ENCODE measurements around the gene ZNF777. TPM values are rescaled to one million over a fixed set of nuclear protein-coding genes. Genes with fewer than 3 reads are reported as not detected.
A peak's percentile ranks its signal among the peaks of the same experiment; 100 is the strongest.
"Not testable (repeated sequence)": the region's sequence is repeated elsewhere in the genome, so short reads cannot be mapped to it uniquely, and the experiment has no call there.

The ZNF777 gene
- polyA plus RNA-seq, 1 donor from 2014 or later, result 3.0 TPM

GRCh38 chr7:149422914-149423301 lies 38.0 kb downstream of the ZNF777 start:
- H3K9me3 Mint-ChIP-seq, result no peaks in the 10 kb centered on the region
- H3K4me3 Mint-ChIP-seq, result peak overlapping the region; percentile 71 to 85 (median 82)
- H3K4me1 Mint-ChIP-seq, result peaks cover 0 to 4% (median 3%) of the 10 kb centered on the region in 3 donors
- H3K36me3 Mint-ChIP-seq, result no peaks in the 10 kb centered on the region
- no peak overlapping the region for H3K27ac Mint-ChIP-seq
- H3K27me3 Mint-ChIP-seq, result no peaks in the 10 kb centered on the region

- no peaks in the 10 kb centered on the region for H3K36me3 Mint-ChIP-seq
- H3K27me3 Mint-ChIP-seq, result no peaks in the 10 kb centered on the region
- H3K9me3 Mint-ChIP-seq, result no peaks in the 10 kb centered on the region
- H3K27ac Mint-ChIP-seq, result peak overlapping the region; percentile 25 to 76 (median 53)
- peaks cover 0 to 4% (median 3%) of the 10 kb centered on the region in 3 donors for H3K4me1 Mint-ChIP-seq
- H3K4me3 Mint-ChIP-seq, result peak overlapping the region; percentile 81 to 92 (median 88)
Observed at GRCh38 chr7:149422162-149422913, 38.5 kb downstream of the ZNF777 start.

- Mint-ChIP-seq H3K27ac (no peak overlapping the region), H3K4me3 (no peak overlapping the region), H3K4me1 (peaks cover 0 to 4% (median 4%) of the 10 kb centered on the region in 3 donors), H3K36me3 (no peaks in the 10 kb centered on the region), H3K27me3 (peaks cover 2% of the 10 kb centered on the region), H3K9me3 (no peaks in the 10 kb centered on the region)
Observed at GRCh38 chr7:149420006-149420405, 40.9 kb downstream of the ZNF777 start.

- Mint-ChIP-seq H3K27me3 (peaks cover 16% of the 10 kb centered on the region), H3K27ac (peak overlapping the region in 2 of 3 donors; percentile 0 to 75), H3K4me3 (peak overlapping the region; percentile 3 to 82 (median 41)), H3K4me1 (peaks cover 0 to 3% (median 0%) of the 10 kb centered on the region in 3 donors), H3K36me3 (no peaks in the 10 kb centered on the region), H3K9me3 (peaks cover 0 to 3% (median 2%) of the 10 kb centered on the region in 3 donors)
Observed at GRCh38 chr7:149415391-149416071, 45.3 kb downstream of the ZNF777 start.

- Mint-ChIP-seq H3K9me3 (peaks cover 0 to 3% (median 2%) of the 10 kb centered on the region in 3 donors), H3K4me3 (peak overlapping the region; percentile 3 to 82 (median 41)), H3K27me3 (peaks cover 16% of the 10 kb centered on the region)
Observed at GRCh38 chr7:149414745-149415390, 46.0 kb downstream of the ZNF777 start.

GRCh38 chr7:149414171-149414570 lies 46.7 kb downstream of the ZNF777 start:
- Mint-ChIP-seq H3K4me3 (no peak overlapping the region), H3K9me3 (peaks cover 0 to 3% (median 2%) of the 10 kb centered on the region in 3 donors), H3K4me1 (peaks cover 0 to 3% (median 3%) of the 10 kb centered on the region in 3 donors), H3K27me3 (peaks cover 16% of the 10 kb centered on the region), H3K36me3 (no peaks in the 10 kb centered on the region), H3K27ac (no peak overlapping the region)

More at GRCh38 chr7:149414745-149415390, 46.0 kb downstream of the ZNF777 start:
- H3K36me3 Mint-ChIP-seq, result no peaks in the 10 kb centered on the region
- H3K4me1 Mint-ChIP-seq, result peaks cover 0 to 3% (median 2%) of the 10 kb centered on the region in 3 donors
- peak overlapping the region in 2 of 3 donors; percentile 0 to 75 for H3K27ac Mint-ChIP-seq

GRCh38 chr7:149413083-149413482 lies 47.8 kb downstream of the ZNF777 start:
- H3K27me3 Mint-ChIP-seq, result peaks cover 18% of the 10 kb centered on the region
- H3K9me3 Mint-ChIP-seq, H3K36me3 Mint-ChIP-seq, H3K27ac Mint-ChIP-seq, H3K4me3 Mint-ChIP-seq, H3K4me1 Mint-ChIP-seq: not testable (repeated sequence)

- peaks cover 0 to 3% (median 2%) of the 10 kb centered on the region in 3 donors for H3K4me1 Mint-ChIP-seq
- H3K36me3 Mint-ChIP-seq, result no peaks in the 10 kb centered on the region
- peaks cover 16% of the 10 kb centered on the region for H3K27me3 Mint-ChIP-seq
- H3K4me3 Mint-ChIP-seq, result no peak overlapping the region
- no peak overlapping the region for H3K27ac Mint-ChIP-seq
- peaks cover 0 to 3% (median 2%) of the 10 kb centered on the region in 3 donors for H3K9me3 Mint-ChIP-seq
Observed at GRCh38 chr7:149409895-149410294, 51.0 kb downstream of the ZNF777 start.

GRCh38 chr7:149404825-149405224 lies 56.0 kb downstream of the ZNF777 start:
- Mint-ChIP-seq H3K27ac (no peak overlapping the region), H3K27me3 (peaks cover 12% of the 10 kb centered on the region), H3K4me3 (no peak overlapping the region), H3K4me1 (no peaks in the 10 kb centered on the region), H3K36me3 (peaks cover 2% of the 10 kb centered on the region), H3K9me3 (no peaks in the 10 kb centered on the region)

- Mint-ChIP-seq H3K4me3 (no peak overlapping the region), H3K9me3 (no peaks in the 10 kb centered on the region), H3K27ac (peak overlapping the region in 1 of 3 donors; percentile 57), H3K36me3 (peaks cover 2% of the 10 kb centered on the region), H3K4me1 (no peaks in the 10 kb centered on the region), H3K27me3 (peaks cover 12% of the 10 kb centered on the region)
Observed at GRCh38 chr7:149404396-149404795, 56.5 kb downstream of the ZNF777 start.

GRCh38 chr7:149398195-149398820 lies 62.6 kb downstream of the ZNF777 start:
- H3K27ac Mint-ChIP-seq, result no peak overlapping the region
- H3K9me3 Mint-ChIP-seq, result peaks cover 4 to 9% (median 7%) of the 10 kb centered on the region in 3 donors
- peak overlapping the region in 1 of 4 donors; percentile 3 for H3K4me3 Mint-ChIP-seq
- peaks cover 5% of the 10 kb centered on the region for H3K36me3 Mint-ChIP-seq
- H3K4me1 Mint-ChIP-seq, result no peaks in the 10 kb centered on the region
- peaks cover 20% of the 10 kb centered on the region for H3K27me3 Mint-ChIP-seq

- Mint-ChIP-seq H3K27ac (peak overlapping the region in 1 of 3 donors; percentile 2), H3K36me3 (peaks cover 5% of the 10 kb centered on the region), H3K4me1 (no peaks in the 10 kb centered on the region), H3K27me3 (peaks cover 15% of the 10 kb centered on the region), H3K4me3 (no peak overlapping the region), H3K9me3 (peaks cover 4 to 9% (median 7%) of the 10 kb centered on the region in 3 donors)
Observed at GRCh38 chr7:149397470-149398043, 63.3 kb downstream of the ZNF777 start.

GRCh38 chr7:149388550-149389335 lies 72.1 kb downstream of the ZNF777 start:
- H3K27me3 Mint-ChIP-seq, H3K4me1 Mint-ChIP-seq, H3K4me3 Mint-ChIP-seq, H3K9me3 Mint-ChIP-seq, H3K36me3 Mint-ChIP-seq, H3K27ac Mint-ChIP-seq: not testable (repeated sequence)

- not testable (repeated sequence) for H3K36me3 Mint-ChIP-seq, H3K9me3 Mint-ChIP-seq, H3K4me3 Mint-ChIP-seq, H3K27ac Mint-ChIP-seq, H3K4me1 Mint-ChIP-seq, H3K27me3 Mint-ChIP-seq
Observed at GRCh38 chr7:149386514-149386913, 74.3 kb downstream of the ZNF777 start.
